H1 (cell line): ENCODE results near the gene CHRDL1. TPM values are rescaled to one million over a fixed set of nuclear protein-coding genes. Genes with fewer than 3 reads are reported as not detected.
A peak's percentile ranks its signal among the peaks of the same experiment; 100 is the strongest.

Source experiments
- CTCF ChIA-PET: fragments of 300-600 bp; sonication (Branson Sonifier 250); formaldehyde crosslinking; loops from one replicate; lab custom pipeline; 2021; ENCODE audit not compliant: partially characterized antibody; lab: Charles Lee
- POLR2A ChIA-PET: fragments of 300-600 bp; sonication (Branson Sonifier 250); formaldehyde crosslinking; loops from one replicate; lab custom pipeline; 2021; ENCODE audit warnings: inconsistent platforms; ENCODE audit not compliant: partially characterized antibody; lab: Charles Lee
- DNase-seq, 2 experiments: peaks; one replicate each; pipeline versions ENCODE4 v3.0.0 to v3.0.0-alpha.2; 2010 to 2022; ENCODE audit warnings: low spot score in 2 of 2, low read depth in 1 of 2, mixed read lengths in 1 of 2
- FAIRE-seq: peaks from 2 replicates; lab custom pipeline; 2011; peaks lifted over from hg19 to GRCh38; lab: Jason Lieb, UNC
- H2AFZ ChIP-seq: 2 replicates; pipeline ENCODE4 v1.8.1; 2012; ENCODE audit warnings: low read length, inconsistent platforms
- H2AK5ac ChIP-seq: 2 replicates; pipeline ENCODE4 v1.6.1; 2013; ENCODE audit warnings: low read depth, low read length
- H2BK120ac ChIP-seq: replicated peaks from 2 replicates; pipeline ENCODE3; 2013; ENCODE audit warnings: low read depth, low read length, inconsistent platforms
- H2BK12ac ChIP-seq: 2 replicates; pipeline ENCODE4 v1.6.1; 2013; ENCODE audit warnings: low read depth, low read length
- H2BK15ac ChIP-seq: 2 replicates; pipeline ENCODE4 v1.6.1; 2013; ENCODE audit warnings: low read length
- H2BK20ac ChIP-seq: 2 replicates; pipeline ENCODE4 v1.6.1; 2013; ENCODE audit warnings: low read length
- H2BK5ac ChIP-seq: 2 replicates; pipeline ENCODE4 v1.6.1; 2013; ENCODE audit warnings: low read depth, low read length
- H3K14ac ChIP-seq: 2 replicates; pipeline ENCODE4 v1.6.1; 2013; ENCODE audit warnings: inconsistent platforms; ENCODE audit not compliant: insufficient read length
- H3K18ac ChIP-seq: 2 replicates; pipeline ENCODE4 v1.6.1; 2013; ENCODE audit warnings: low read length; ENCODE audit errors: extremely low read depth
- H3K23ac ChIP-seq: 2 replicates; pipeline ENCODE4 v1.6.1; 2013; ENCODE audit warnings: inconsistent platforms; ENCODE audit not compliant: insufficient read length
- H3K23me2 ChIP-seq: 2 replicates; pipeline ENCODE4 v1.6.1; 2013; ENCODE audit warnings: low read depth, low read length
- H3K27ac ChIP-seq: 2 replicates; pipeline ENCODE4 v1.6.1; 2011; ENCODE audit warnings: low read depth, low read length, inconsistent platforms
- H3K27me3 ChIP-seq, 4 experiments: replicated peaks in 1 of 4; 1 replicate in 1 of 4; 2 replicates in 3 of 4; pipeline versions ENCODE4 v1.6.1 to v1.8.1; 2011 to 2013; ENCODE audit warnings: low read length in 3 of 4, mild to moderate bottlenecking in 3 of 4, inconsistent platforms in 2 of 4, mixed read lengths in 2 of 4, moderate library complexity in 1 of 4; ENCODE audit not compliant: control insufficient read depth in 3 of 4, insufficient read depth in 3 of 4; ENCODE audit errors: extremely low read depth in 1 of 4
- H3K36me3 ChIP-seq, 4 experiments: 2 replicates each; pipeline versions ENCODE4 v1.6.1 to v1.8.1; 2011 to 2013; ENCODE audit warnings: mild to moderate bottlenecking in 4 of 4, low read length in 3 of 4, moderate library complexity in 2 of 4, control low read depth in 1 of 4, inconsistent platforms in 1 of 4; ENCODE audit not compliant: insufficient read depth in 4 of 4, control insufficient read depth in 2 of 4
- H3K4ac ChIP-seq: replicated peaks from 2 replicates; pipeline ENCODE3; 2013; ENCODE audit warnings: low read length, low read depth, mixed read lengths, inconsistent platforms; ENCODE audit not compliant: insufficient read length
- H3K4me1 ChIP-seq, 4 experiments: replicated peaks in 1 of 4; 1 replicate in 1 of 4; 2 replicates in 3 of 4; pipeline versions ENCODE4 v1.6.1 to v1.8.1; 2011 to 2013; ENCODE audit warnings: low read length in 3 of 4, inconsistent platforms in 2 of 4, mixed read lengths in 1 of 4; ENCODE audit not compliant: insufficient read depth in 4 of 4, control insufficient read depth in 3 of 4
- H3K4me2 ChIP-seq, 2 experiments: 2 replicates each; pipeline versions ENCODE4 v1.6.1 to v1.8.1; 2011 to 2013; ENCODE audit warnings: low read depth in 2 of 2, low read length in 2 of 2, control low read depth in 1 of 2, inconsistent platforms in 1 of 2, mild to moderate bottlenecking in 1 of 2; ENCODE audit not compliant: insufficient read depth in 1 of 2
- H3K4me3 ChIP-seq, 4 experiments: fragments of 200-600, 300-600 bp in 1 of 4; sonication (generic), shearing (Covaris generic), sonication (Bioruptor Twin) in 1 of 4; 2 replicates each; pipeline versions ENCODE4 v1.5.1 to v1.8.1; 2011 to 2016; ENCODE audit warnings: low read length in 4 of 4, low read depth in 3 of 4, control low read depth in 2 of 4, inconsistent platforms in 2 of 4, mild to moderate bottlenecking in 2 of 4, mixed read lengths in 1 of 4, moderate library complexity in 1 of 4; ENCODE audit not compliant: insufficient read depth in 2 of 4; ENCODE audit errors: extremely low read depth in 1 of 4
- H3K56ac ChIP-seq: replicated peaks from 2 replicates; pipeline ENCODE3; 2013; ENCODE audit warnings: low read depth, mild to moderate bottlenecking, mixed read lengths, low read length, inconsistent platforms; ENCODE audit not compliant: insufficient read length
- H3K79me1 ChIP-seq: 2 replicates; pipeline ENCODE4 v1.6.1; 2013; ENCODE audit warnings: low read depth, low read length, control low read depth
- H3K79me2 ChIP-seq, 2 experiments: 2 replicates each; pipeline versions ENCODE4 v1.6.1 to v1.8.1; 2012 to 2013; ENCODE audit warnings: low read length in 2 of 2, mild to moderate bottlenecking in 2 of 2, inconsistent platforms in 1 of 2; ENCODE audit not compliant: insufficient read depth in 2 of 2, control insufficient read depth in 1 of 2
- H3K9ac ChIP-seq, 4 experiments: replicated peaks in 1 of 4; 1 replicate in 1 of 4; 2 replicates in 3 of 4; pipeline versions ENCODE4 v1.6.1 to v1.8.1; 2011 to 2013; ENCODE audit warnings: low read depth in 3 of 4, low read length in 3 of 4, control low read depth in 2 of 4, mild to moderate bottlenecking in 2 of 4, moderate library complexity in 2 of 4, inconsistent platforms in 1 of 4; ENCODE audit errors: extremely low read depth in 1 of 4
- H3K9me3 ChIP-seq, 2 experiments: 2 replicates each; pipeline versions ENCODE4 v1.6.1 to v1.8.1; 2012 to 2013; ENCODE audit warnings: mild to moderate bottlenecking in 2 of 2, moderate library complexity in 2 of 2, control low read depth in 1 of 2, inconsistent platforms in 1 of 2, low read depth in 1 of 2, low read length in 1 of 2, mixed read lengths in 1 of 2; ENCODE audit not compliant: insufficient read depth in 2 of 2
- H4K20me1 ChIP-seq, 2 experiments: replicated peaks in 1 of 2; 2 replicates each; pipeline versions ENCODE3 to v1.8.1; 2011 to 2013; ENCODE audit warnings: inconsistent platforms in 2 of 2, low read length in 2 of 2, mild to moderate bottlenecking in 1 of 2; ENCODE audit not compliant: insufficient read depth in 2 of 2, control insufficient read depth in 1 of 2
- H4K5ac ChIP-seq: 2 replicates; pipeline ENCODE4 v1.6.1; 2013; ENCODE audit warnings: low read length, low read depth, mixed read lengths, inconsistent platforms; ENCODE audit not compliant: insufficient read length
- H4K8ac ChIP-seq: 2 replicates; pipeline ENCODE4 v1.8.0; 2013; ENCODE audit warnings: mild to moderate bottlenecking, moderate library complexity, low read length, inconsistent platforms; ENCODE audit not compliant: insufficient read depth; ENCODE audit errors: extremely low read depth
- H4K91ac ChIP-seq: replicated peaks from 2 replicates; pipeline ENCODE3; 2013; ENCODE audit warnings: low read length, mixed read lengths, inconsistent platforms; ENCODE audit not compliant: insufficient read length
- EGR1 ChIP-seq: IDR thresholded peaks from 2 replicates; pipeline ENCODE4 v1.6.1; 2011; ENCODE audit warnings: low read depth, low read length, borderline replicate concordance
- GTF2F1 ChIP-seq: IDR thresholded peaks from 2 replicates; pipeline ENCODE4 v1.6.1; 2012; ENCODE audit warnings: low read depth, low read length, improper control_type of control experiment, borderline replicate concordance
- HDAC2 ChIP-seq, 2 experiments: fragments of 300-600 bp in 1 of 2; sonication (generic) in 1 of 2; IDR thresholded peaks; 2 replicates each; pipeline ENCODE4 v1.6.1; 2011 to 2012; ENCODE audit warnings: low read depth in 2 of 2, low read length in 2 of 2, mild to moderate bottlenecking in 2 of 2, moderate library complexity in 2 of 2, borderline replicate concordance in 1 of 2, inconsistent platforms in 1 of 2
- RAD21 ChIP-seq, 2 experiments: IDR thresholded peaks in 1 of 2; conservative IDR thresholded peaks in 1 of 2; 2 replicates each; pipeline ENCODE4 v1.6.1; 2011; ENCODE audit warnings: low read depth in 2 of 2, low read length in 2 of 2, improper control_type of control experiment in 1 of 2, inconsistent platforms in 1 of 2, mild to moderate bottlenecking in 1 of 2, moderate library complexity in 1 of 2
- SIRT6 ChIP-seq: IDR thresholded peaks from one replicate; pipeline ENCODE4 v1.7.1; 2012; ENCODE audit warnings: low read length, inconsistent platforms
- WGBS, 2 experiments: shearing (Covaris generic) in 1 of 2; methylation state at CpG; one replicate each; pipeline versions ENCODE4 v1.1.6 to v1.1.7; 2013 to 2015; ENCODE audit warnings: low lambda C conversion rate in 2 of 2, mixed read lengths in 2 of 2, inconsistent platforms in 1 of 2, low coverage in 1 of 2, missing lambda C conversion rate in 1 of 2; ENCODE audit not compliant: insufficient replicate concordance in 2 of 2, insufficient coverage in 1 of 2, insufficient read length in 1 of 2; ENCODE audit errors: extremely low coverage in 1 of 2, missing lambda C conversion rate in 1 of 2; 5-methylcytosine and 5-hydroxymethylcytosine counted together
- polyA plus RNA-seq, 7 experiments: library from polyadenylated mRNA; depleted of rRNA in 3 of 7; stranded (reverse) in 5 of 7; unstranded in 2 of 7; fragments of >200 nt in 5 of 7; fragments of 200-250 nt in 2 of 7; gene quantifications; 1 replicate in 5 of 7; 2 replicates in 1 of 7; 4 replicates in 1 of 7; pipeline versions ENCODE4 v1.2.1 to v1.2.3, GENCODE V29; 2011 to 2013; ENCODE audit warnings: missing spikeins in 2 of 7, mixed read lengths in 2 of 7
- total RNA-seq: library from RNA; stranded (reverse); fragmentation: NEBNext Ultra II Directional; extraction: Animal tissue kit (Norgen Biotek cat#: 25700); gene quantifications from 2 replicates; pipeline ENCODE4 v1.2.1, GENCODE V29; 2021
- TF ChIP-seq, protein P1 (sequence below), 3 experiments: IDR thresholded peaks; 1 replicate in 2 of 3; 2 replicates in 1 of 3; pipeline versions ENCODE4 v1.5.1 to v1.6.1; 2011; ENCODE audit warnings: low read length in 3 of 3, mild to moderate bottlenecking in 3 of 3, inconsistent platforms in 2 of 3, low read depth in 1 of 3, moderate library complexity in 1 of 3; ENCODE audit not compliant: insufficient read depth in 1 of 3; ENCODE audit errors: control extremely low read depth in 1 of 3
- TF ChIP-seq, protein P2 (sequence below): IDR thresholded peaks from 2 replicates; pipeline ENCODE4 v1.6.1; 2012; ENCODE audit warnings: inconsistent platforms

Gene CHRDL1
- total and polyA plus RNA-seq, 2 of the 8 experiments (the other 6 are each of a cell fraction or from before 2014, with no cell fraction given) = 5.6 to 15.6 TPM

DNA sequence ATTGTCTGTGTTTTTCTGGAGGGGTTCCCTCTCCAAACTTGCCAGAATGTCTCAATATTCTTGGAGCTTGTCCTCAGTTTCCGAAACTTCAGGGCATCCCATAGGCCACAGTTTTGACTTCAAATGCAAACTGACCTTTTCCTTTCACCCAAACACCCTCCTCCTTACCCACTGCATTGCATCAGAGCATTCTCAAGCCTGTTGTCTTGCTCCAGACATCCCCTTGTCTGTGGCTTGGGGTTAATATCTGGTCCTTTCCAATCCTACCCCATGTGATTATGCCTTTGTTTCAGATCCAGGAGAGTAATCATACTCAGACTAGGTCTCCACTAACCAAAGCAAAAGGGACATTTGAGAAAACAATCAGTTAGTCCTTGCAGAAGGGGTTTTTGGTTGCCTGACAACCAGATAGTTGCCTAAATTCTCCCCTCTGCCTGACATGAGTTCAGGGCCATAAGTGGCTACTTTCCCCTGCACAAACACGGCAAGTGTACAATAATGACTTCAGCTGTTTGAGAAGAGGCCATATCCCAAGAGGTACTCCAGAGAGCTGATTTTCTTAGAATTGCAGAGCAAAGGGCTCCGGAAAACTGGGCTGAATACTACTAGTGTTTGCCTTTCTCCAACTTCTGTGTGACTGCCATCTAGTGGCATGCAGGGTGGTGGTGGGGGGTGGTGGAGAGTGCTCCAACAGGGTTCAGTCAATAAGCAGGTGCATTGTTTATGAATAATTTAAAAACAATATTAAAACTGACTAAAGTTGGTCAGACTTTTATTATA is 130.2 kb downstream of the CHRDL1 start:
- no peaks in the 10 kb centered on the region for H3K79me1 ChIP-seq
- H4K91ac ChIP-seq = no peak overlapping the region
- H2BK5ac ChIP-seq = no peak overlapping the region
- no peak overlapping the region for H3K4ac ChIP-seq
- no peak overlapping the region for H3K23ac ChIP-seq
- peak overlapping the region; percentile 81; the same call in 1 of the 2 replicates for H2AFZ ChIP-seq
- H2BK20ac ChIP-seq = peak overlapping the region; percentile 48; the same call in 1 of the 2 replicates
- no peaks in the 10 kb centered on the region for H3K27me3 ChIP-seq
- H3K4me2 ChIP-seq = no peak overlapping the region
- no peak overlapping the region for H4K5ac ChIP-seq
- H3K9me3 ChIP-seq = no peaks in the 10 kb centered on the region
- no peak overlapping the region for H4K8ac ChIP-seq
- TF ChIP-seq SIRT6 (no peak), GTF2F1 (no peak), EGR1 (no peak), HDAC2 (IDR thresholded peaks at IDR 0.05; ENCODE audit: borderline replicate concordance in 1 of 2, low read depth in 2 of 2, low read length in 2 of 2) (no peak), RAD21 (IDR thresholded peaks at IDR 0.05 in 1 of 2, conservative IDR thresholded peaks at IDR 0.05 in 1 of 2; ENCODE audit: low read depth in 2 of 2, low read length in 2 of 2) (peak; percentile 61 to 74)
- TF ChIP-seq, protein P1, sequence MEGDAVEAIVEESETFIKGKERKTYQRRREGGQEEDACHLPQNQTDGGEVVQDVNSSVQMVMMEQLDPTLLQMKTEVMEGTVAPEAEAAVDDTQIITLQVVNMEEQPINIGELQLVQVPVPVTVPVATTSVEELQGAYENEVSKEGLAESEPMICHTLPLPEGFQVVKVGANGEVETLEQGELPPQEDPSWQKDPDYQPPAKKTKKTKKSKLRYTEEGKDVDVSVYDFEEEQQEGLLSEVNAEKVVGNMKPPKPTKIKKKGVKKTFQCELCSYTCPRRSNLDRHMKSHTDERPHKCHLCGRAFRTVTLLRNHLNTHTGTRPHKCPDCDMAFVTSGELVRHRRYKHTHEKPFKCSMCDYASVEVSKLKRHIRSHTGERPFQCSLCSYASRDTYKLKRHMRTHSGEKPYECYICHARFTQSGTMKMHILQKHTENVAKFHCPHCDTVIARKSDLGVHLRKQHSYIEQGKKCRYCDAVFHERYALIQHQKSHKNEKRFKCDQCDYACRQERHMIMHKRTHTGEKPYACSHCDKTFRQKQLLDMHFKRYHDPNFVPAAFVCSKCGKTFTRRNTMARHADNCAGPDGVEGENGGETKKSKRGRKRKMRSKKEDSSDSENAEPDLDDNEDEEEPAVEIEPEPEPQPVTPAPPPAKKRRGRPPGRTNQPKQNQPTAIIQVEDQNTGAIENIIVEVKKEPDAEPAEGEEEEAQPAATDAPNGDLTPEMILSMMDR (IDR thresholded peaks at IDR 0.05; ENCODE audit: control extremely low read depth in 1 of 3, insufficient read depth in 1 of 3, low read depth in 1 of 3, low read length in 3 of 3) = peak; percentile 54 to 57 (median 55)
- TF ChIP-seq, protein P2, sequence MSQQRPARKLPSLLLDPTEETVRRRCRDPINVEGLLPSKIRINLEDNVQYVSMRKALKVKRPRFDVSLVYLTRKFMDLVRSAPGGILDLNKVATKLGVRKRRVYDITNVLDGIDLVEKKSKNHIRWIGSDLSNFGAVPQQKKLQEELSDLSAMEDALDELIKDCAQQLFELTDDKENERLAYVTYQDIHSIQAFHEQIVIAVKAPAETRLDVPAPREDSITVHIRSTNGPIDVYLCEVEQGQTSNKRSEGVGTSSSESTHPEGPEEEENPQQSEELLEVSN = no peak
- no peak overlapping the region; the same call in 1 of the 2 replicates for H3K18ac ChIP-seq
- no peaks in the 10 kb centered on the region for H3K79me2 ChIP-seq
- no peak overlapping the region for H2AK5ac ChIP-seq
- no peaks in the 10 kb centered on the region for H3K23me2 ChIP-seq
- CTCF ChIA-PET = interaction anchor here (0.5 to 2.2 kb wide), 17 partner anchors 8 to 761 kb away, joined by 3 to 5 read pairs (median 4); no protein-coding TSS in a partner anchor
- no peak overlapping the region for H3K9ac ChIP-seq
- POLR2A ChIA-PET = interaction anchor here (1.0 kb wide), 1 partner anchor 131 kb away, joined by 3 read pairs; the partner anchor contains the start of gene CHRDL1
- H3K4me3 ChIP-seq = no peak overlapping the region
- 0 out of 2 replicates have a peak overlapping the region, but pooled peaks have one; percentile 27 for H2BK12ac ChIP-seq
- H2BK120ac ChIP-seq = no peak overlapping the region
- H3K56ac ChIP-seq = no peak overlapping the region
- 42% methylated on average over 3 of the region's 3 CpGs; no CpG with 5 or more reads in 1 of the 2 experiments for WGBS, 2 experiments
- H2BK15ac ChIP-seq = no peak overlapping the region
- no peak overlapping the region for H3K14ac ChIP-seq
- DNase-seq (peak in 1 of 2 experiments; percentile 49), FAIRE-seq (peak; percentile 48)
- no peak overlapping the region for H3K27ac ChIP-seq
- no peaks in the 10 kb centered on the region for H3K36me3 ChIP-seq
- H3K4me1 ChIP-seq = peaks cover 0 to 5% (median 0%) of the 10 kb centered on the region in 4 experiments; a peak in 3 of 7 replicates
- H4K20me1 ChIP-seq = no peaks in the 10 kb centered on the region
